Mesothelial cell of epicardium (in vitro differentiated cells): Measurements from ENCODE around the gene CHTF18. TPM values are rescaled to one million over a fixed set of nuclear protein-coding genes. Genes with fewer than 3 reads are reported as not detected.
"Not testable (repeated sequence)": the region's sequence is repeated elsewhere in the genome, so short reads cannot be mapped to it uniquely, and the experiment has no call there.

Experiments
- DNase-seq, 2 experiments: peaks; one replicate each; pipeline ENCODE4 v3.0.0; 2021; ENCODE audit warnings: low spot score in 2 of 2; ENCODE audit not compliant: unreplicated experiment in 2 of 2
- H3K27ac Mint-ChIP-seq: 2 replicates; pipeline ENCODE4 v1.8.0; 2021; ENCODE audit warnings: mixed read lengths
- H3K27me3 Mint-ChIP-seq: 2 replicates; pipeline ENCODE4 v1.8.0; 2021; ENCODE audit warnings: low read depth, mixed read lengths
- H3K36me3 Mint-ChIP-seq: 2 replicates; pipeline ENCODE4 v1.8.0; 2021; ENCODE audit warnings: mixed read lengths
- H3K4me1 Mint-ChIP-seq: 2 replicates; pipeline ENCODE4 v1.8.0; 2021; ENCODE audit warnings: mixed read lengths
- H3K4me3 Mint-ChIP-seq: 2 replicates; pipeline ENCODE4 v1.8.0; 2021; ENCODE audit warnings: mild to moderate bottlenecking, moderate library complexity, mixed read lengths
- H3K9me3 Mint-ChIP-seq: 2 replicates; pipeline ENCODE4 v1.8.0; 2021; ENCODE audit warnings: mixed read lengths
- CTCF ChIP-seq: fragments of 200-600 bp; sonication (generic); IDR thresholded peaks from one replicate; pipeline ENCODE4 v1.5.0; 2021; ENCODE audit warnings: antibody characterized with exemption; ENCODE audit not compliant: unreplicated experiment
- total RNA-seq: library from RNA; stranded (reverse); gene quantifications from 3 replicates; pipeline ENCODE4 v1.2.1, GENCODE V29; 2021

Gene CHTF18
- total RNA-seq, 1 donor from 2014 or later: 89.2 TPM

GRCh38 chr16:775236-775796 is 13.1 kb upstream of the CHTF18 start:
- Mint-ChIP-seq H3K4me1 (peaks cover 4% of the 10 kb centered on the region), H3K9me3 (no peaks in the 10 kb centered on the region), H3K4me3 (no peak overlapping the region), H3K27me3 (peaks cover 7% of the 10 kb centered on the region), H3K27ac (no peak overlapping the region), H3K36me3 (no peaks in the 10 kb centered on the region)
- TF ChIP-seq CTCF: no peak
- no peak for DNase-seq

GRCh38 chr16:776298-776697 is 12.1 kb upstream of the CHTF18 start:
- DNase-seq, H3K4me3 Mint-ChIP-seq, H3K4me1 Mint-ChIP-seq, H3K9me3 Mint-ChIP-seq, H3K27ac Mint-ChIP-seq, H3K36me3 Mint-ChIP-seq: not testable (repeated sequence)
- H3K27me3 Mint-ChIP-seq: peaks cover 12% of the 10 kb centered on the region

GRCh38 chr16:776824-777223 is 11.6 kb upstream of the CHTF18 start:
- no peak for TF ChIP-seq CTCF
- peaks cover 12% of the 10 kb centered on the region for H3K27me3 Mint-ChIP-seq
- no peak for DNase-seq
- no peaks in the 10 kb centered on the region for H3K9me3 Mint-ChIP-seq
- H3K27ac Mint-ChIP-seq: no peak overlapping the region
- H3K4me3 Mint-ChIP-seq: no peak overlapping the region
- peaks cover 4% of the 10 kb centered on the region for H3K4me1 Mint-ChIP-seq
- no peaks in the 10 kb centered on the region for H3K36me3 Mint-ChIP-seq

GRCh38 chr16:777826-778225 is 10.6 kb upstream of the CHTF18 start:
- H3K4me3 Mint-ChIP-seq: no peak overlapping the region
- DNase-seq: no peak
- peaks cover 4% of the 10 kb centered on the region for H3K4me1 Mint-ChIP-seq
- TF ChIP-seq CTCF: no peak
- no peak overlapping the region for H3K27ac Mint-ChIP-seq
- H3K27me3 Mint-ChIP-seq: peaks cover 12% of the 10 kb centered on the region
- no peaks in the 10 kb centered on the region for H3K36me3 Mint-ChIP-seq
- H3K9me3 Mint-ChIP-seq: no peaks in the 10 kb centered on the region

GRCh38 chr16:778447-778846 is 10.0 kb upstream of the CHTF18 start:
- DNase-seq: no peak
- Mint-ChIP-seq H3K4me1 (peaks cover 4% of the 10 kb centered on the region), H3K4me3 (no peak overlapping the region), H3K9me3 (no peaks in the 10 kb centered on the region), H3K36me3 (no peaks in the 10 kb centered on the region), H3K27me3 (peaks cover 12% of the 10 kb centered on the region), H3K27ac (no peak overlapping the region)
- no peak for TF ChIP-seq CTCF

- no peaks in the 10 kb centered on the region for H3K9me3 Mint-ChIP-seq
- H3K36me3 Mint-ChIP-seq: no peaks in the 10 kb centered on the region
- DNase-seq: no peak
- H3K4me1 Mint-ChIP-seq: peaks cover 4% of the 10 kb centered on the region
- H3K27ac Mint-ChIP-seq: no peak overlapping the region
- H3K4me3 Mint-ChIP-seq: no peak overlapping the region
- H3K27me3 Mint-ChIP-seq: peaks cover 12% of the 10 kb centered on the region
- TF ChIP-seq CTCF: no peak
Observed at GRCh38 chr16:778909-779527, 9.4 kb upstream of the CHTF18 start.
